GM12872 (cell line): ENCODE data around the gene EDA.

Experiments used
- TF ChIP-seq, protein P1 (sequence below): IDR thresholded peaks from 3 replicates; pipeline ENCODE4 v1.5.1; 2011; ENCODE audit warnings: low read depth, mild to moderate bottlenecking, low read length, moderate library complexity; ENCODE audit not compliant: insufficient read depth

Gene EDA

DNA sequence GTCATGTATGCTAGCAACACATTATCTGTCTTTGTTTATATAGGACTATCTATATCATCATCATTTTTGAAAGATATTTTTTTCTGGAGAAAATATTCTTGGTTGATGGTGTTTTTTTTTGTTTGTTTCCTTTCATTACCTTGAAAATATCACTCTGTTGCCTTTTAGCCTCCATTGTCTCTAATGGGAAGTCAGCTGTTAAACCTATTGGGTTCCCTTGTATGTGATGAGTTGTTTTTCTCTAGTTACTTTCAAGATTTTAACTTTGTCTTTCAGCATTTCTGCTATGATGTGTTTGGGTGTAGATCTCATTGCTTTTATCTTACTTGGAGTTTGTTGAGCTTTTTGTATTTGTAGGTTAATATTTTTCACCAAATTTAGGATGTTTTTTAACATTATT lies 124.4 kb downstream of the EDA start:
- TF ChIP-seq, protein P1, sequence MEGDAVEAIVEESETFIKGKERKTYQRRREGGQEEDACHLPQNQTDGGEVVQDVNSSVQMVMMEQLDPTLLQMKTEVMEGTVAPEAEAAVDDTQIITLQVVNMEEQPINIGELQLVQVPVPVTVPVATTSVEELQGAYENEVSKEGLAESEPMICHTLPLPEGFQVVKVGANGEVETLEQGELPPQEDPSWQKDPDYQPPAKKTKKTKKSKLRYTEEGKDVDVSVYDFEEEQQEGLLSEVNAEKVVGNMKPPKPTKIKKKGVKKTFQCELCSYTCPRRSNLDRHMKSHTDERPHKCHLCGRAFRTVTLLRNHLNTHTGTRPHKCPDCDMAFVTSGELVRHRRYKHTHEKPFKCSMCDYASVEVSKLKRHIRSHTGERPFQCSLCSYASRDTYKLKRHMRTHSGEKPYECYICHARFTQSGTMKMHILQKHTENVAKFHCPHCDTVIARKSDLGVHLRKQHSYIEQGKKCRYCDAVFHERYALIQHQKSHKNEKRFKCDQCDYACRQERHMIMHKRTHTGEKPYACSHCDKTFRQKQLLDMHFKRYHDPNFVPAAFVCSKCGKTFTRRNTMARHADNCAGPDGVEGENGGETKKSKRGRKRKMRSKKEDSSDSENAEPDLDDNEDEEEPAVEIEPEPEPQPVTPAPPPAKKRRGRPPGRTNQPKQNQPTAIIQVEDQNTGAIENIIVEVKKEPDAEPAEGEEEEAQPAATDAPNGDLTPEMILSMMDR, result no peak

GRCh38 chrX:69741721-69742120 lies 125.8 kb downstream of the EDA start:
- TF ChIP-seq, protein P1, result no peak

- TF ChIP-seq, protein P1, result no peak
Measured at GRCh38 chrX:69746051-69746450, 130.1 kb downstream of the EDA start.

DNA sequence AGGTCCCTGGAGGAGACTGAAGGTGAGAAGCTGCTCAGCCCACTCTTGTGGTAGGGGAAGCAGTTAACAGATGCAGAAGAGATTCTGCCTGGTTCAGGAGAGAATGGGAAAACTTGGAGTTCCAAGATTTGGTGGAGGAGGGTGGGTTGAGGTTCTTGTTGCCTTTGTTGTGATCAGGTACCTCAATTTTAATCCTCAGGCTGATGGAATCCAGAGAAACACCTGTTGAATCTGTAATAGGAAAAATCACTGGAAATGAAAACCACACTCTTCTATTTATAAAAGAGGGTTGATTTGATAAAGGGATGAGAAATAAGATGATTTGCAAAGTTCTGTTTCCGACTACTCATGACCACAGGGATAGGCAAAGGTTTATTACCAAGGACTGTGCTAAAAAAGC lies 132.1 kb downstream of the EDA start:
- TF ChIP-seq, protein P1, result no peak

- TF ChIP-seq, protein P1, result no peak
Measured at GRCh38 chrX:69759921-69760625, 144.2 kb downstream of the EDA start.

DNA sequence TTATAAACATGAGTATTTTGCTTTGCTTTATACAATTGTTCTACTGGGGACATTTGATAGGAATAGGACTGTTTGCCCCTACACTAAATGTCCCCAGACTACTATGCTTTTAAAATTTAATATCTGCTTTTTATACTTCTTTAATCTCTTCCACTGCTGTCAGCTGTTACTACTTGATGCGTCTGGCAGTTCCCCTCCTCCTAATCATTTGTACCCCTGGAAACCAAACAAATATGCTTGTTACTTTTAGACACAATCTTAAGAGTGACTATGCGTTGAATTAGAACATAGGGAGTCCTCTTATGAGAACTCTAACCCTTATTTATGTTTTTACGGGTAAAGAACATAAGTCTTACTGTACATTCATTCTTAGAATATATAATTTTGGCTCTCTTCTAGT lies 145.7 kb downstream of the EDA start:
- TF ChIP-seq, protein P1, result no peak

GRCh38 chrX:69762340-69762739 lies 146.4 kb downstream of the EDA start:
- TF ChIP-seq, protein P1, result no peak
